HL-60 (cell line): ENCODE results near the gene SP8.

Experiments used
- DNase-seq, 2 experiments: peaks; one replicate each; pipeline ENCODE4 v3.0.0-alpha.2; 2010 to 2020; ENCODE audit warnings: low read depth in 1 of 2, low spot score in 1 of 2
- H3K27ac ChIP-seq: fragments of 250-450 bp; sonication (Bioruptor Pico); replicated peaks from 2 replicates; pipeline ENCODE4 v1.5.1; 2020; ENCODE audit warnings: mild to moderate bottlenecking, moderate library complexity
- H3K27me3 ChIP-seq: fragments of 250-450 bp; sonication (Bioruptor Pico); 2 replicates; pipeline ENCODE4 v1.5.1; 2021; ENCODE audit warnings: mild to moderate bottlenecking, moderate library complexity; ENCODE audit not compliant: insufficient read depth, poor library complexity, severe bottlenecking
- H3K4me3 ChIP-seq: replicated peaks from 2 replicates; pipeline ENCODE4 v1.5.1; 2011; ENCODE audit warnings: mild to moderate bottlenecking, control low read depth, low read length; ENCODE audit not compliant: insufficient read depth
- CTCF ChIP-seq: IDR thresholded peaks from one replicate; pipeline ENCODE4 v1.5.1; 2011; ENCODE audit warnings: low read length, control low read depth, inconsistent platforms; ENCODE audit not compliant: insufficient read depth
- GABPA ChIP-seq: IDR thresholded peaks from 2 replicates; pipeline ENCODE4 v1.6.1; 2012; ENCODE audit warnings: low read depth
- POLR2AphosphoS5 ChIP-seq: IDR thresholded peaks from 2 replicates; pipeline ENCODE4 v1.6.1; 2012; ENCODE audit warnings: low read depth
- REST ChIP-seq: IDR thresholded peaks from 2 replicates; pipeline ENCODE4 v1.6.1; 2012; ENCODE audit warnings: low read depth; ENCODE audit not compliant: insufficient replicate concordance
- SPI1 ChIP-seq: IDR thresholded peaks from 2 replicates; pipeline ENCODE4 v1.6.1; 2012; ENCODE audit warnings: low read depth, mild to moderate bottlenecking, borderline replicate concordance

Gene SP8

GRCh38 chr7:20785157-20786048 is 1.3 kb downstream of the SP8 start:
- TF ChIP-seq REST (no peak), POLR2AphosphoS5 (no peak), GABPA (no peak), CTCF (no peak), SPI1 (no peak)
- H3K27me3 ChIP-seq, result peaks cover 67% of the 10 kb centered on the region
- no peak overlapping the region for H3K27ac ChIP-seq
- H3K4me3 ChIP-seq, result no peak overlapping the region
- DNase-seq, result no peak

GRCh38 chr7:20784388-20785156 is 2.1 kb downstream of the SP8 start:
- no peak overlapping the region for H3K27ac ChIP-seq
- no peak overlapping the region for H3K4me3 ChIP-seq
- H3K27me3 ChIP-seq, result peaks cover 66% of the 10 kb centered on the region
- DNase-seq, result no peak
- TF ChIP-seq GABPA, result no peak
- no peak for TF ChIP-seq CTCF
- no peak for TF ChIP-seq POLR2AphosphoS5
- TF ChIP-seq REST, result no peak
- TF ChIP-seq SPI1, result no peak

- H3K27ac ChIP-seq, result no peak overlapping the region
- DNase-seq, result no peak
- no peak overlapping the region; the same call in 1 of the 2 replicates for H3K4me3 ChIP-seq
- no peak for TF ChIP-seq POLR2AphosphoS5
- TF ChIP-seq CTCF, result no peak
- TF ChIP-seq GABPA, result no peak
- no peak for TF ChIP-seq REST
- no peak for TF ChIP-seq SPI1
- peaks cover 66% of the 10 kb centered on the region for H3K27me3 ChIP-seq
Measured at GRCh38 chr7:20783700-20784387, 2.8 kb downstream of the SP8 start.
